SK-N-SH treated with all-trans-retinoic acid at 6 μM for 48 hours (cell line): ENCODE results near the gene ST8SIA1.

ENCODE experiments used
- ATAC-seq: fragments of 200-7000 bp; cut with Tn5 transposase; 3 replicates; pipeline ENCODE4 v1.9.1; 2020; ENCODE audit warnings: mild to moderate bottlenecking, moderate library complexity
- ARNTL ChIP-seq: fragments of 450-650 bp; formaldehyde crosslinking; IDR thresholded peaks from 2 replicates; pipeline ENCODE4 v1.5.0; 2020; ENCODE audit warnings: low read depth, mild to moderate bottlenecking, moderate library complexity, borderline replicate concordance
- BACH2 ChIP-seq: fragments of 250-450 bp; sonication (Bioruptor Pico); IDR thresholded peaks from 2 replicates; pipeline ENCODE4 v1.9.0; 2021; ENCODE audit warnings: mild to moderate bottlenecking, borderline replicate concordance
- CSDC2 ChIP-seq: fragments of 250-450 bp; sonication (Bioruptor Pico); IDR thresholded peaks from 2 replicates; pipeline ENCODE4 v1.5.0; 2020; ENCODE audit warnings: mild to moderate bottlenecking, moderate library complexity
- GLIS3 ChIP-seq: fragments of 250-450 bp; sonication (Bioruptor Pico); IDR thresholded peaks from 2 replicates; pipeline ENCODE4 v1.5.0; 2020; ENCODE audit warnings: mild to moderate bottlenecking, moderate library complexity
- ISL1 ChIP-seq: fragments of 250-450 bp; sonication (Bioruptor Pico); IDR thresholded peaks from 2 replicates; pipeline ENCODE4 v2.1.2; 2022; ENCODE audit warnings: mild to moderate bottlenecking, moderate library complexity
- OSR1 ChIP-seq: fragments of 250-450 bp; sonication (Bioruptor Pico); IDR thresholded peaks from 2 replicates; pipeline ENCODE4 v1.8.0; 2022; ENCODE audit warnings: moderate library complexity, mild to moderate bottlenecking, inconsistent platforms
- POU6F1 ChIP-seq: fragments of 250-450 bp; sonication (Bioruptor Pico); IDR thresholded peaks from 2 replicates; pipeline ENCODE4 v1.8.0; 2021; ENCODE audit warnings: low read depth, mild to moderate bottlenecking, moderate library complexity, borderline replicate concordance
- RARB ChIP-seq: fragments of 250-450 bp; sonication (Bioruptor Pico); IDR thresholded peaks from 2 replicates; pipeline ENCODE4 v1.8.0; 2021; ENCODE audit warnings: mild to moderate bottlenecking, moderate library complexity
- TOX ChIP-seq: fragments of 250-450 bp; sonication (Bioruptor Pico); IDR thresholded peaks from 2 replicates; pipeline ENCODE4 v1.8.0; 2021; ENCODE audit warnings: mild to moderate bottlenecking, moderate library complexity, borderline replicate concordance
- TSHZ2 ChIP-seq: fragments of 250-450 bp; sonication (Bioruptor Pico); IDR thresholded peaks from 2 replicates; pipeline ENCODE4 v1.5.0; 2020; ENCODE audit warnings: mild to moderate bottlenecking, moderate library complexity
- ZNF70 ChIP-seq: fragments of 450-650 bp; formaldehyde crosslinking; IDR thresholded peaks from 2 replicates; pipeline ENCODE4 v1.5.0; 2020; ENCODE audit warnings: mild to moderate bottlenecking, moderate library complexity
- ZNF8 ChIP-seq: fragments of 450-650 bp; formaldehyde crosslinking; IDR thresholded peaks from 2 replicates; pipeline ENCODE4 v1.5.0; 2020; ENCODE audit warnings: mild to moderate bottlenecking, moderate library complexity
- TF ChIP-seq, protein P1 (sequence below): fragments of 250-450 bp; sonication (Bioruptor Pico); IDR thresholded peaks from 2 replicates; pipeline ENCODE4 v1.5.1; 2021; ENCODE audit warnings: mild to moderate bottlenecking, moderate library complexity
- TF ChIP-seq, protein P2 (sequence below): fragments of 250-450 bp; sonication (Bioruptor Pico); IDR thresholded peaks from 2 replicates; pipeline ENCODE4 v1.5.1; 2020; ENCODE audit warnings: low read depth, mild to moderate bottlenecking, moderate library complexity

ST8SIA1 gene

DNA sequence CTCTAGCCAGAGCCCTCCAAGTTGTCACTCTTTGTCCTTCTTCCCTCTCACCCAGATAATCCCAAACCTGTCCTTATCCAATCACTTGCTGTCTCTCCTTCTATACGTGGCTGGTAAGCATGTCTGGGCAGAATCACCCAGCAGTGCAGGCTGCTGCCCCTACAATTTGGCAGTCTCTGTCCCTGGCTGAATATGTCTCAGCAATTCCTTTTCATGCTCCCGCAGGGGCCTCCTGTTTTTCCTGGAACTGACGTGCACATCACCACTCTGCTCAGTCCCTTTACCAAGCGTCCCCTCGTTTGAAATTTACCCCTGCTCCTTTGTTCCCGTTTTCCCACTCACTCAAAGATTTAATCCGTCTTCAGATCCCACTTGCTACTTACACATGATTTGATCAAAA lies 80.0 kb downstream of the ST8SIA1 start:
- no peak for ATAC-seq
- TF ChIP-seq CSDC2 (CRISPR knock-in tag) (no peak), ZNF70 (CRISPR knock-in tag) (no peak), GLIS3 (CRISPR knock-in tag) (no peak), OSR1 (CRISPR knock-in tag) (no peak), TSHZ2 (CRISPR knock-in tag) (no peak), ZNF8 (no peak), POU6F1 (no peak), ISL1 (CRISPR knock-in tag) (no peak), TOX (no peak), RARB (CRISPR knock-in tag) (no peak), BACH2 (CRISPR knock-in tag) (no peak)
- TF ChIP-seq, protein P1, sequence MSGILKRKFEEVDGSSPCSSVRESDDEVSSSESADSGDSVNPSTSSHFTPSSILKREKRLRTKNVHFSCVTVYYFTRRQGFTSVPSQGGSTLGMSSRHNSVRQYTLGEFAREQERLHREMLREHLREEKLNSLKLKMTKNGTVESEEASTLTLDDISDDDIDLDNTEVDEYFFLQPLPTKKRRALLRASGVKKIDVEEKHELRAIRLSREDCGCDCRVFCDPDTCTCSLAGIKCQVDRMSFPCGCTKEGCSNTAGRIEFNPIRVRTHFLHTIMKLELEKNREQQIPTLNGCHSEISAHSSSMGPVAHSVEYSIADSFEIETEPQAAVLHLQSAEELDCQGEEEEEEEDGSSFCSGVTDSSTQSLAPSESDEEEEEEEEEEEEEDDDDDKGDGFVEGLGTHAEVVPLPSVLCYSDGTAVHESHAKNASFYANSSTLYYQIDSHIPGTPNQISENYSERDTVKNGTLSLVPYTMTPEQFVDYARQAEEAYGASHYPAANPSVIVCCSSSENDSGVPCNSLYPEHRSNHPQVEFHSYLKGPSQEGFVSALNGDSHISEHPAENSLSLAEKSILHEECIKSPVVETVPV (CRISPR knock-in tag), result no peak
- TF ChIP-seq, all 23 proteins: peak for 0

GRCh38 chr12:22252057-22252456 lies 82.5 kb downstream of the ST8SIA1 start:
- no peak for ATAC-seq
- no peak for TF ChIP-seq TOX
- no peak for TF ChIP-seq POU6F1
- no peak for TF ChIP-seq TSHZ2 (CRISPR knock-in tag)
- no peak for TF ChIP-seq GLIS3 (CRISPR knock-in tag)
- TF ChIP-seq ARNTL, result no peak

- no peak for TF ChIP-seq BACH2 (CRISPR knock-in tag)
- TF ChIP-seq TOX, result no peak
- no peak for TF ChIP-seq CSDC2 (CRISPR knock-in tag)
- TF ChIP-seq OSR1 (CRISPR knock-in tag), result no peak
- no peak for TF ChIP-seq POU6F1
- no peak for TF ChIP-seq ARNTL
- no peak for TF ChIP-seq GLIS3 (CRISPR knock-in tag)
- TF ChIP-seq, protein P2, sequence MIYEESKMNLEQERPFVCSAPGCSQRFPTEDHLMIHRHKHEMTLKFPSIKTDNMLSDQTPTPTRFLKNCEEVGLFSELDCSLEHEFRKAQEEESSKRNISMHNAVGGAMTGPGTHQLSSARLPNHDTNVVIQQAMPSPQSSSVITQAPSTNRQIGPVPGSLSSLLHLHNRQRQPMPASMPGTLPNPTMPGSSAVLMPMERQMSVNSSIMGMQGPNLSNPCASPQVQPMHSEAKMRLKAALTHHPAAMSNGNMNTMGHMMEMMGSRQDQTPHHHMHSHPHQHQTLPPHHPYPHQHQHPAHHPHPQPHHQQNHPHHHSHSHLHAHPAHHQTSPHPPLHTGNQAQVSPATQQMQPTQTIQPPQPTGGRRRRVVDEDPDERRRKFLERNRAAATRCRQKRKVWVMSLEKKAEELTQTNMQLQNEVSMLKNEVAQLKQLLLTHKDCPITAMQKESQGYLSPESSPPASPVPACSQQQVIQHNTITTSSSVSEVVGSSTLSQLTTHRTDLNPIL (CRISPR knock-in tag), result no peak
- no peak for ATAC-seq
Observed at GRCh38 chr12:22250762-22251161, 83.7 kb downstream of the ST8SIA1 start.
